Measurements from ENCODE around the gene SLC23A2.

DNA sequence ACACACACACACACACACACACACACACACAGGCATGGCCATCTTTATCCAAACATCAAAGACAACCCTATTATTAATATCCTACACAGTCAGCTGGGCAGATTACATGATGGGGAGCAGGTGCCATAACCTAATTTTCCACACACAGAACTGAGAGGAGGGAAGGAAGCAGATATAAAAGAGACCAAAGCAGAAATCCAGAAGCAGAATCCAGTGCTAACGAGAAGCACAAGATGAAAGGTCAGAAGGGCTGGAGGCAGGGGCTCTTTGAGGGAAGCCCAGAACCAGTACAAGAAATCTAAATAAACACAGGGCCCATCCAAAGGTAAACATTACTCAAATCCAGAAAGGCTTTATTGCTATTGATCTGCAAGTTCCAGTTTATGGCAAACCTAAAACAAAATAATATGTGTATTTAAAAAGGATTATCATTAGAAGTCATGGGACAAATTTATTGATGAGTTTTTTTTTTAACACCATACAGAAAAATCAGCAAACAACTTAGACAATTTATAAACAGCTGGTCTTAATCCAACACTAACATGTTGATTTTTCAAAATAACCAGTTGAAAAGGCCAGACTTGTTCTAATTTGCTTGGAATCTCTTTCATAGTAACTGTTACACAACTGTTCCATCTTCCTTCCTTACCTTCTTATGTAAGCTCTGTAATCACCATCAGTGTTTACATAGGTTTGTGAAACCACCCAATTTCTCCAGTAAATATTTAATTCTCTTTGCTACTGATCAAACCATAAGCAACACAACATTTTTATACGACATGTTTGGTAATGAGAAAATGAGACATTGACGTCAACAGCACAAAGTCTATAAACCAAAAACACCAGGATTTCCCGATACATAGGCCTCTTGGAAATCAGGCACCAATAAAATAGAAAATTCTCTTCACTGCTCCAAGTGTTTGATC is 34.2 kb downstream of the SLC23A2 start:
- TF ChIP-seq, protein P1, sequence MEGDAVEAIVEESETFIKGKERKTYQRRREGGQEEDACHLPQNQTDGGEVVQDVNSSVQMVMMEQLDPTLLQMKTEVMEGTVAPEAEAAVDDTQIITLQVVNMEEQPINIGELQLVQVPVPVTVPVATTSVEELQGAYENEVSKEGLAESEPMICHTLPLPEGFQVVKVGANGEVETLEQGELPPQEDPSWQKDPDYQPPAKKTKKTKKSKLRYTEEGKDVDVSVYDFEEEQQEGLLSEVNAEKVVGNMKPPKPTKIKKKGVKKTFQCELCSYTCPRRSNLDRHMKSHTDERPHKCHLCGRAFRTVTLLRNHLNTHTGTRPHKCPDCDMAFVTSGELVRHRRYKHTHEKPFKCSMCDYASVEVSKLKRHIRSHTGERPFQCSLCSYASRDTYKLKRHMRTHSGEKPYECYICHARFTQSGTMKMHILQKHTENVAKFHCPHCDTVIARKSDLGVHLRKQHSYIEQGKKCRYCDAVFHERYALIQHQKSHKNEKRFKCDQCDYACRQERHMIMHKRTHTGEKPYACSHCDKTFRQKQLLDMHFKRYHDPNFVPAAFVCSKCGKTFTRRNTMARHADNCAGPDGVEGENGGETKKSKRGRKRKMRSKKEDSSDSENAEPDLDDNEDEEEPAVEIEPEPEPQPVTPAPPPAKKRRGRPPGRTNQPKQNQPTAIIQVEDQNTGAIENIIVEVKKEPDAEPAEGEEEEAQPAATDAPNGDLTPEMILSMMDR (IDR thresholded peaks at IDR 0.05; ENCODE audit: low read depth, low read length) = no peak
- TF ChIP-seq EZH2phosphoT487 (IDR thresholded peaks at IDR 0.05; ENCODE audit: low read depth) = no peak
